T-helper 1 cell treated with Interleukin-12 subunit alpha and Interleukin-12 subunit beta and Interleukin-4 antibody, amounts not matched to agents 30 μg/mL and 1 μg/mL, for 36 hours (primary cell): ENCODE results near the gene ADGRV1.
"Not testable (repeated sequence)": the region's sequence is repeated elsewhere in the genome, so short reads cannot be mapped to it uniquely, and the experiment has no call there.

Source experiments
- H3K27ac Mint-ChIP-seq: one replicate; pipeline ENCODE4 v1.8.0; 2021; ENCODE audit warnings: mild to moderate bottlenecking, mixed read lengths
- H3K27me3 Mint-ChIP-seq: one replicate; pipeline ENCODE4 v1.8.0; 2021; ENCODE audit warnings: low read depth, mixed read lengths
- H3K36me3 Mint-ChIP-seq: one replicate; pipeline ENCODE4 v1.8.0; 2021; ENCODE audit warnings: low read depth, mixed read lengths
- H3K4me1 Mint-ChIP-seq: one replicate; pipeline ENCODE4 v1.8.0; 2021; ENCODE audit warnings: low read depth, mixed read lengths
- H3K4me3 Mint-ChIP-seq: one replicate; pipeline ENCODE4 v1.8.0; 2021; ENCODE audit warnings: mild to moderate bottlenecking, moderate library complexity, mixed read lengths
- H3K9me3 Mint-ChIP-seq: one replicate; pipeline ENCODE4 v1.8.0; 2021; ENCODE audit warnings: mixed read lengths

The ADGRV1 gene

DNA sequence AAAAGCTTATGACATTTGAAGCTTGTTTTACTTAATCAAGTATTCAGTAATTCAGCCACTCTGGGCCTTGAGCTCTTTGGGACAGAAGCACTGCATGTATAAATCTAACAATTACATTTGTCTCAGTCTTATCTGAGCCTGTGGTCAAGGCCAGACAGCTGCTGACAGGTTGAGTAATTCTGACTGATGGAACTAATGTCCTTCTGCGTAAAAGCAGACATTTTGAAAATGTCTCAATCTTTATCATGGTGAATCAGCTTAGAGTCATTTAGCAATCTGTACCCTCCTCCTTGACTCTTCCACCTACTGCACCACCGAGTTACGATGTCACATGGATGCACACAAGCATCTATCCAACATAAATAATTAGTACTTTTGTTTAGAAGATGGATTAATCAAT lies 424.6 kb downstream of the ADGRV1 start:
- no peaks in the 10 kb centered on the region for H3K9me3 Mint-ChIP-seq
- H3K27me3 Mint-ChIP-seq, result no peaks in the 10 kb centered on the region
- H3K4me3 Mint-ChIP-seq, result no peak overlapping the region
- no peak overlapping the region for H3K27ac Mint-ChIP-seq
- no peaks in the 10 kb centered on the region for H3K4me1 Mint-ChIP-seq
- H3K36me3 Mint-ChIP-seq, result no peaks in the 10 kb centered on the region

DNA sequence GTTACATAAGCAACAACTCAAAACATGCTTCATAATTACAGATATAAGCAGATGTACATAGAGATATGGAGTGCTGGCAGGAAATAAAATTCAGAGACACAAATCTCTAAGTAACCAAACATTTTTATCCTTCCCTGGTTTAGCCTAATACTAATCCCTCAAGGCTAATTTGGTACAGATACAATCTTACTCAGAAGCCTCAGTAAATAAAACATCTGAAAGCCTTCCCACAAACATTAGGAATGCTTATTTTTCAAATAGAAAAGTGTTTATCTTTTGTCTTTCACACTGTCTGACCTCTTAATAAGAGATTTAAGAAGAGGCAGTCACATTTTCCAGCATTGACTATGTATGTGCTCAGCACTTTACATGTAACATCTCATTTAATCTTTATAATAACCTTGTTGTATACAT lies 425.1 kb downstream of the ADGRV1 start:
- no peak overlapping the region for H3K4me3 Mint-ChIP-seq

DNA sequence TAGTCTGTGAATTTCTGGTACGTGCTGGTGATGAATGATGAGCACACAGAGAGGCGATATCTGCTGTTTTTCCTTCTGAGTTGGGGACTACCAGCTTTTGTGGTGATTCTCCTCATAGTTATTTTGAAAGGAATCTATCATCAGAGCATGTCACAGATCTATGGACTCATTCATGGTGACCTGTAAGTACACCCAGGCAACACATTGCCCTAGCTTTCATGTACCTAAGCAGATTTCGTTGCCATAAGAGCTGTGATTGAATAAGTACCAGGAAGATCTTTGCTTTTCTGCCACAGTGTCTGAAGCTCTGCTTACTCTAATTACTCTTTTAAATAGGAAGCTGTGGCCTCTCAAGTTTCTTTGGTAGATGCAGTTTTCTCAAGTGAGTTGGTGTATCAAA lies 426.7 kb downstream of the ADGRV1 start:
- no peaks in the 10 kb centered on the region for H3K27me3 Mint-ChIP-seq
- H3K27ac Mint-ChIP-seq, result no peak overlapping the region
- no peaks in the 10 kb centered on the region for H3K36me3 Mint-ChIP-seq
- H3K4me3 Mint-ChIP-seq, result no peak overlapping the region
- H3K9me3 Mint-ChIP-seq, result peaks cover 4% of the 10 kb centered on the region
- no peaks in the 10 kb centered on the region for H3K4me1 Mint-ChIP-seq

More for the DNA sequence above, 425.1 kb downstream of the ADGRV1 start:
- Mint-ChIP-seq H3K9me3 (no peaks in the 10 kb centered on the region), H3K4me1 (no peaks in the 10 kb centered on the region), H3K27ac (no peak overlapping the region), H3K27me3 (no peaks in the 10 kb centered on the region), H3K36me3 (no peaks in the 10 kb centered on the region)

DNA sequence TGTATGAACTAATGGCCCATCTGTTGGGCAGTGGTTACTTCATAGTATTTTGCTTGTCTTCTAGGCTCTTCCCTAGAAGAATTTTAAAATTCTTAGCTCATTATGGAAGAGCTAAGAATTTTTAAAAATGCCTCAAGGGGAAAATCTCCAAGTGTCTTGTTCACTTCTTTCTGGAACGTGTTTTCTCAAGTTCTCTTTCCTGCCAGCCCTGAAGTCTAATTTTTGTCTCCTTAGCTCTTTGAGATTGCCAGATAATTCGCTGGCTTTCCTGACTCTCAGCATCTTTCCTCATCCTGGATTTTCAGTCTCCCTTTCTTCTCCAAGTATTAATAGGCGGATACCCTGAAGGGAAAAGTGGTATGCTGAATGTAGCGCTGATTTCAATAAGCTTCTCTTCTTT lies 429.1 kb downstream of the ADGRV1 start:
- Mint-ChIP-seq H3K27ac (no peak overlapping the region), H3K36me3 (no peaks in the 10 kb centered on the region), H3K27me3 (no peaks in the 10 kb centered on the region), H3K4me1 (no peaks in the 10 kb centered on the region), H3K4me3 (no peak overlapping the region), H3K9me3 (peaks cover 4% of the 10 kb centered on the region)

DNA sequence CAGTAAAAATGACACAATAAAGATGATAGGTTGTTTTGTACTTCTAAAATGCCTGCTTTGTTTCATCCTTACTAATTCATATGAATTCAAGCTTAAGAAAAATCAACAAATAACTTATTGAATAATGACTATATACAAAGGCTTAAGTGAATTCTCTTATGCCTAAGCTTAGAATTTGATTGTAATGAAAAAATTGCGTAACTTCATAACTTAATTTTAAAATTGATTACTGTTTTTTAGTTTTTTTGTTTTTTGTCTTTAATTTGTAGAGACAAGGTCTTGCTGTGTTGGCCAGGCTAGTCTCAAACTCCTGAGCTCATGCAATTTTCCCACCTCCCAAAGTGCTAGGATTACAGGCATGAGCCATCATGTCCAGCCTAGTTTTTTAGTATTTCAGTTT lies 432.6 kb downstream of the ADGRV1 start:
- no peaks in the 10 kb centered on the region for H3K27me3 Mint-ChIP-seq
- no peak overlapping the region for H3K27ac Mint-ChIP-seq
- no peak overlapping the region for H3K4me3 Mint-ChIP-seq
- H3K9me3 Mint-ChIP-seq, result peaks cover 13% of the 10 kb centered on the region
- no peaks in the 10 kb centered on the region for H3K4me1 Mint-ChIP-seq
- no peaks in the 10 kb centered on the region for H3K36me3 Mint-ChIP-seq

DNA sequence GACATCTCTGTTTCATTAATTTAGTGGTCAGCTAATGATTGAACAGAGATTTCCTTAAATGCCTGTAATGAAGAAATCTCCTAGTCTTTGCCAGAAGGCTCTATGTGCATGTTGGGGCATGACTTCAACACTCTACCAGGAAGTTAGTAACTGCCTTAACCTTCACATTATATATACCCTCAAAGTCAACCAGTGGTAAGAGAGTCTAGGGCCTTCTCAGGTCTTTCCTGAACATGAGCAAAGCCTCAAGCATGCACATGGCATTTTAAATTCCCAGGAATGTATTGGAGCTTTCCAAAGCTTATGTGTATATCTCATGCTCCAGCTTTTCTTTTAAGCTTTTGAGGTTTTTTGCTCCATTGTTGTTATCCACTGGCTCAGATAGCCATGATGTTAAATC lies 436.2 kb downstream of the ADGRV1 start:
- Mint-ChIP-seq H3K4me3 (no peak overlapping the region), H3K27ac (no peak overlapping the region), H3K27me3 (no peaks in the 10 kb centered on the region)

DNA sequence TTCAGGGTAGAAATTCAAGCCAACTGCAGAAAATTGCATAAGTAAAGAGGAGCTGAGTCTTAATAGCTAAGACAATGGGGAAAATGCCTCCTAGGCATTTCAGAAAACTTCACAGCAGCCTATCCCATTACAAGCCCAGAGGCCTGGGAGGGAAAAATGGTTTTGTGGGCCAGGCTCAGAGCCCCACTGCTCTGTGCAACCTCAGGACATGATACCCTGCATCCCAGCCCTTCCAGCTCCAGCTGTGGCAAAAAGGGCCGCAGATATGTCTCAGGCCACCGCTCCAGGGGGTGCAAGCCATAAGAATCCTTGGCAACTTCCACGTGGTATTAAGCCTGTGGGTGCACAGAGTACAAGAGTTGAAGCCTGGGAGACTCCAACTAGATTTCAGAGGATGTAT lies 437.5 kb downstream of the ADGRV1 start:
- no peaks in the 10 kb centered on the region for H3K4me1 Mint-ChIP-seq
- H3K27ac Mint-ChIP-seq, result no peak overlapping the region
- no peaks in the 10 kb centered on the region for H3K27me3 Mint-ChIP-seq
- H3K4me3 Mint-ChIP-seq, result no peak overlapping the region
- no peaks in the 10 kb centered on the region for H3K36me3 Mint-ChIP-seq
- H3K9me3 Mint-ChIP-seq, result peaks cover 9% of the 10 kb centered on the region

More for the DNA sequence above, 436.2 kb downstream of the ADGRV1 start:
- H3K4me1 Mint-ChIP-seq, result no peaks in the 10 kb centered on the region
- H3K36me3 Mint-ChIP-seq, result no peaks in the 10 kb centered on the region
- peaks cover 9% of the 10 kb centered on the region for H3K9me3 Mint-ChIP-seq

DNA sequence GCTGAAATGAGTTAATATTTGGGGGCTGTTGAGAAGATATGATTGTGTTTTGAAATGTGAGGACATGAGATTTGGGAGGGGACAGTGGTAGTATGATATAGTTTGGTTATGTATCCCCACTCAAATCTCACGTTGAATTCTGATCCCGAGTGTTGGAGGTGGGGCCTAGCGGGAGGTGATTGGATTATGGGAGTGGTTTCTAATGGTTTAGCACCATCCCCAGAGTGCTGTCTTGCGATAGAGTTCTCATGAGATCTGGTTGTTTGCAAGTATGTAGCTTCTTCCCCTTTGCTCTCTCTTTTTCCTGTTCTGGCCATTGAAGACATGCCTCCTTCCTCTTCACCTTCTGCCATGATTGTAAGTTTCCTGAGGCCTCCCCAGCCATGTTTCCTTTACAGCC lies 438.5 kb downstream of the ADGRV1 start:
- no peak overlapping the region for H3K27ac Mint-ChIP-seq
- H3K36me3 Mint-ChIP-seq, result no peaks in the 10 kb centered on the region
- H3K9me3 Mint-ChIP-seq, result peaks cover 9% of the 10 kb centered on the region
- H3K4me3 Mint-ChIP-seq, result no peak overlapping the region
- H3K27me3 Mint-ChIP-seq, result no peaks in the 10 kb centered on the region
- no peaks in the 10 kb centered on the region for H3K4me1 Mint-ChIP-seq

DNA sequence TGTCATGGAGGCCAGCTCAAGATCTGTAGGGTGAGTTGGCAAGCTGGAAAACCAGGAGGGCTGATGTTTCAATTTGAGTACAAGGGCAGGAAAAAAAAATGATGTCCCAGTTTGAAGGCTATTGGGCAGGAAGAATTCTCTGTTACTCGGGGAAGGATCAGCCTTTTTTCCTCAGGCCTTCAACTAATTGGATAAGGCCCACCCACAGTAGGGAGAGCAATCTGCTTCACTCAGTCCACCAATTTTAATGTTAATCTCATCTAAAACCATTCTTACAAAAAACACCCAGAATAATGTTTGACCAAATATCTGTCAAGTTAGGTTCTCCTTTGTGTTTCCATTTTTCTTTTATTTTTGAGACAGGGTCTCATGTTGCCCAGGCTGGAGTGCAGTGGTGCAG lies 442.1 kb downstream of the ADGRV1 start:
- Mint-ChIP-seq H3K36me3 (no peaks in the 10 kb centered on the region), H3K27ac (no peak overlapping the region), H3K4me1 (no peaks in the 10 kb centered on the region), H3K4me3 (no peak overlapping the region), H3K9me3 (peaks cover under 1% of the 10 kb centered on the region), H3K27me3 (no peaks in the 10 kb centered on the region)

DNA sequence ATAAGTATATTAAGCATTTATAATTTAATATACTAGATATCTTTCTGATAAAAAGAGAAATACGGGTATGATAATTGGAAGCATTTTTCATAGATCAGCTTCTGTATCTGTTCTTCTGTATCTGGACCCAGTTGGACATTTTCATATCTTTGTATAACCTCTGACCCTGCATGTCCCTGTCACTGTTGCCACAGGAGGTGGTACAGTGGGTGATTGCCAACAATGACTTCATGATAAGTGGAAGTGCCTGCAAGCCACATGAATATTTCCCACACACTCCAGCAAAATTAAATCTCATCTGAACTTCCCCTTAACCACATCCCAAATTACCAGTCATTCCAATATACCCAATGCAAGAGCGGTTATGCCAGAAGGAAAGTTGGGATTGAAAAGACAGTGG lies 448.1 kb downstream of the ADGRV1 start:
- Mint-ChIP-seq H3K27ac (no peak overlapping the region), H3K27me3 (peaks cover under 1% of the 10 kb centered on the region), H3K4me1 (no peaks in the 10 kb centered on the region), H3K36me3 (no peaks in the 10 kb centered on the region), H3K9me3 (no peaks in the 10 kb centered on the region), H3K4me3 (no peak overlapping the region)

DNA sequence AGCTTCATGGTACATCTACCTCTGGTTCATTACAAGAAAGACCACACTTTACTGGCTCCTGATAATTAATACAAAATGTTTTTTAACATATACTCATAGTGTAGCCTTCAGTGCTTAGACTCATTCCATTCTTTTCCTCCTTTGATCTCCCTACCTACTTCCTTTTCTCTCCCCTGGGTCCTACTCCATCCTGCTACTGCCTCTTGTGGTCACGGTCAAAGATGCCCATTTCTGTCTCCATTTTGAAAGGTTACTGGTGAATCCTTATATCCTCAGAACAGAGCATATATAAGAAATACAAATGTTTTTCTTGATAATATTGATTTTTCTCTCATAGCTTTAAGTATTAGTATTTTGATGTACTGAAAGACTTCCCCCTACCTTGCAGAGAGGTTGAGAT lies 448.7 kb downstream of the ADGRV1 start:
- H3K27me3 Mint-ChIP-seq, result peaks cover 5% of the 10 kb centered on the region
- no peak overlapping the region for H3K4me3 Mint-ChIP-seq
- H3K9me3 Mint-ChIP-seq, result no peaks in the 10 kb centered on the region
- no peaks in the 10 kb centered on the region for H3K4me1 Mint-ChIP-seq
- no peaks in the 10 kb centered on the region for H3K36me3 Mint-ChIP-seq
- no peak overlapping the region for H3K27ac Mint-ChIP-seq

DNA sequence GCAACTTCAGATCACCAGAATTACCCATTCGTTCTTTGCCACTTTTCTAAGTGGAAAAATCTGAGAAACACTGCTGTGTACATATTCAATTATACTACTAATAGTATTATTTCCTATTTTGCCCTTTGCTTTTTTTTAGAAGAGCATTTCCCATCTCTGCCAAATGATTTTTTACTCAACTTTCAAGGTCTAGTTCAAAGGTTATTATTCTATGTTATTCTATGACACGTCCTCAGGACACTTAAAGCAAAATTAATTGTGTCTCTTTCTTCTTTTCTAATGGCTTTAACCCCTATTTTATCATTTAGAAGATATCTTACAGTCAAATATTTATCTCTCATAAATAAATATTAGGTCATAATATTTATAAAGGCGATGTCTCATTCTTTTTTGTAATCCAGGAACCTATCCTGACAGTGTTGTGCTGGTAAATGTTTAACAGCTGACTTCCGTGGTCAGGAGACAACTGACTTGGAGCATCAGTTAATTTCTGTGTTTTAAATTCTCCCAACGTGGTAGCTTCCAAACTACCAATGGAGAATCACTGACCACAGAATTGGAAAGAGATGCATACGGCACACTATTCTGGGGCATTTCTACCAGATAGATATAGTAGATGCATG lies 449.3 kb downstream of the ADGRV1 start:
- Mint-ChIP-seq H3K27me3 (peaks cover 5% of the 10 kb centered on the region), H3K4me3 (no peak overlapping the region), H3K36me3 (no peaks in the 10 kb centered on the region), H3K27ac (no peak overlapping the region), H3K9me3 (no peaks in the 10 kb centered on the region), H3K4me1 (no peaks in the 10 kb centered on the region)

DNA sequence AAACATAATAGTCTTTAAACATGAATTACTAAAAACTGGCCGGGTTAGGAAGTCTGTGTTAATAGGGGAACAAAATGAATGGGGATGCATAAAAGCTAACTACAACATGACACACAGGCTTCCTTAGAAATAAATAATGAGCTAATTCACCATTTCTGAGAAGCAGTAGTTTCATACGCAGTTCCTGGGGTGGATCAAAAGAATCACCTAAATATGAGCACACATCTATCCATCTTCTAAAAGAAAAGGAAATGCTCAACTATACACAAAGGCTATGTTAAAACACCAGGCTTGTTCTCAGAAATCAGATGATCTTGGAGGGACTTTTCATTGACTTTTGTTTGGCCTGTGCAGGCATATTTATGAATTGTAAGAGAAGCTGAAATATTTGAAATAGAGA lies 451.5 kb downstream of the ADGRV1 start:
- H3K36me3 Mint-ChIP-seq, result no peaks in the 10 kb centered on the region
- H3K9me3 Mint-ChIP-seq, result peaks cover 9% of the 10 kb centered on the region
- H3K4me3 Mint-ChIP-seq, result no peak overlapping the region
- H3K4me1 Mint-ChIP-seq, result no peaks in the 10 kb centered on the region
- H3K27me3 Mint-ChIP-seq, result peaks cover 5% of the 10 kb centered on the region
- no peak overlapping the region for H3K27ac Mint-ChIP-seq

DNA sequence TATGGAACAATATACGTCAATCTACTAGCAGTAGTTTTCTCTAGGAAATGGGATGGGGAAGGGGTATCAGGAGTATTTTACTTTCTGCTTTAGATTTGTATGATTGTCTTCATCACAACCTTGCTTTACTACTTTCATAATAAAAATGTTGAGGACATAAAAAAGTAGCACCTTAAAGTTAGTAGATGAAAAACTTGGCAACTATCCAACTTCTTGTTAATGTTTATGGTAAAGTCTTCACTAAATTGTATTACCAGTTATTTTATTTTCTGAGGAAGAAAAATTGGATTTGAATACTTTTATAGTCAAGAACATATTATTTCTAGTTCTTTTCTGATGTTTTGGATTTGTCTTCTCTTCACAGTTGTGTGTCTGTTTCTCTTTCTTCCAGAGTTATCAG lies 452.4 kb downstream of the ADGRV1 start:
- Mint-ChIP-seq H3K9me3 (peaks cover 11% of the 10 kb centered on the region), H3K4me3 (no peak overlapping the region), H3K27me3 (peaks cover 5% of the 10 kb centered on the region), H3K4me1 (no peaks in the 10 kb centered on the region), H3K27ac (no peak overlapping the region), H3K36me3 (no peaks in the 10 kb centered on the region)

DNA sequence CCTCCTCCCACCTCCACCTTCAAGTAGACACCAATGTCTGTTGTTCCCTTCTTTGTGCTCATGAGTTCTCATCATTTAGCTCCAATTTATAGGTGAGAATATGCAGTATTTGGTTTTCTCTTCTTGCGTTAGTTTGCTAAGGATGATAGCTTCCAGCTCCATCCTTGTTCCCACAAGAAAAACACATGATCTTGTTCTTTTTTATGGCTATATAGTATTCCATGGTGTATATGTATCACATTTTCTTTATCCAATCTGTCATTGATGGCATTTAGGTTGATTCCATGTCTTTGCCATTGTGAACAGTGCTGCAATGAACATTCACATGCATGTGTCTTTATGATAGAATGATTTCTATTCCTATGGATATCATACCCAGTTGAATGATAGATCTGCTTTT lies 454.3 kb downstream of the ADGRV1 start:
- not testable (repeated sequence) for H3K27ac Mint-ChIP-seq, H3K36me3 Mint-ChIP-seq, H3K4me3 Mint-ChIP-seq, H3K4me1 Mint-ChIP-seq
- Mint-ChIP-seq H3K27me3 (peaks cover 13% of the 10 kb centered on the region), H3K9me3 (peaks cover 11% of the 10 kb centered on the region)

DNA sequence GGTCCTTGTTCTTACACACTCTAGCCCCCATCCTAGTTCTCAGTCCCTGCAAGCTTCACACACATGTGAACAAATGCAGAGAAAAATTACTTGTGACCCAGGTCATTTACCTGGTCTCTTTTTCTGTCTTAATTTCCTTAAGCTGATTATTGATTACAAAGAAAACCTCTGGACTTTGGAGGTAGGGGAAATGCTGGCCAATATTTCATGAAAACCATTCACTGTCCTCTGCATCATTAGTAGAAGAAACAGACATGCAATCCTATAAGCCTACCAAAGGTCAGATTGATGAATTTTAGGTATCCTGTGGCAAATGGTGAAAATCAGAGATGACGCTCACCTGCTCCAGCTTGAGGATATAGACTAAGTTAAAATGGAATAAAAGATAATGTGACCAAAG lies 457.7 kb downstream of the ADGRV1 start:
- Mint-ChIP-seq H3K4me3 (no peak overlapping the region), H3K36me3 (no peaks in the 10 kb centered on the region), H3K4me1 (no peaks in the 10 kb centered on the region), H3K9me3 (peaks cover 11% of the 10 kb centered on the region), H3K27me3 (peaks cover 13% of the 10 kb centered on the region), H3K27ac (no peak overlapping the region)
